ENCODE results near the gene ANKS1B.

The ANKS1B gene

DNA sequence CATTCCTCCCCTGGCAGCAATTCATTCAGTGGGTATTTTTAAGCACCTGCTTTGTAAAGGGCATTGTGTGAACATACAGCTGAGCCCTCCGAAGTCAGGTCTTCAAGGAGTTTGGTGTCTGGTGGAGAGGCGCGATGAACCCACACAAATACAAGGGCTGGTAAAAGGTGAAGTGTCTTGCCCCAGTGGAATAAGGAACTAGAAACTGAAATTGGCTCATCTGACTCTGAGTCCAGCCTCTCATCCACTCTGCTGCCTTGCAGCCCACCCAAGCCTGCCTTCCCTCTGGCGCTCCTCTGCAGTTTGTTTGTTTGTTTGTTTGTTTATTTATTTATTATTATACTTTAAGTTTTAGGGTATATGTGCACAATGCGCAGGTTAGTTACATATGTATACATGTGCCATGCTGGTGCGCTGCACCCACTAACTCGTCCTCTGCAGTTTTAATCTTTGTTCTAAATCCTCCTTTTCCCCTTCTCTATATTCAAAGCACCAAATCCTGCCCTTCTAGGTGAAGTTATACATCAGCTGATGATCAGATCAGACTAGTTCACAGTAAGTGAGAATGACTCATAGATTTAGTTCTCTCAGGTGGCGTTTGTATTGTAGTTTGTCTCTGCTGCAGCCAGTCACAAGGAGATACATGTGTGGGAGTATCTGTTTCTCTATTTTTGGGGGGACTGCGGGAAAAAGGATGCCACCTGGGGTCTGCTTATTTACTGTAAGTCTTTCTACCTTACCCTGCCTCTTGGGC lies 945.2 kb downstream of the ANKS1B start:
- TF ChIP-seq TAF1 (IDR thresholded peaks at IDR 0.05; ENCODE audit: low read depth): no peak
- no peak for TF ChIP-seq CEBPB (IDR thresholded peaks at IDR 0.05)
- TF ChIP-seq CREB1 (IDR thresholded peaks at IDR 0.05; ENCODE audit: low read depth): no peak
- TF ChIP-seq YY1 (IDR thresholded peaks at IDR 0.05; ENCODE audit: low read depth): no peak

DNA sequence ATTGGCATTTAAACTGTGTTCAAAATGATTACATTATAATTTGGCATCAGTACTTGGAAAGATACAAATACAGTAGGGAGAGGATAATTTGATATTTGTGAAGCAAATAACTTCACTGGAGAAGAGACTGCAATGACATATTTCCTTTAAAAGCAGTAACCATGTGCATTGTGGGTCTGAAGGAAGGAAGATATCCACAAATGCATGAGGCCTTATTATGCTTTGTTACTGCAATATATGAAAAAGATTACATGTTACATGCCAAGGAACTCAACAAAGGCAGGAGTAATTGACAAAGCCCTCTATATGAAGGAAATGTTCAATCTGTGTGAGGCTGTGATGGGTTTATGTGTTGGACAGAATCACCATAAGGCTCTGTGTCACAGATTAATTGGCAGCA lies 948.2 kb downstream of the ANKS1B start:
- TF ChIP-seq NFIC (IDR thresholded peaks at IDR 0.05) (no peak), YY1 (IDR thresholded peaks at IDR 0.05; ENCODE audit: low read depth) (no peak), CEBPB (IDR thresholded peaks at IDR 0.05) (no peak), TEAD4 (IDR thresholded peaks at IDR 0.05) (no peak), USF1 (IDR thresholded peaks at IDR 0.05) (no peak)

GRCh38 chr12:99035803-99036202 lies 948.9 kb downstream of the ANKS1B start:
- TF ChIP-seq EP300 (IDR thresholded peaks at IDR 0.05; ENCODE audit: borderline replicate concordance) (no peak), TAF1 (IDR thresholded peaks at IDR 0.05; ENCODE audit: low read depth) (no peak), CREB1 (IDR thresholded peaks at IDR 0.05; ENCODE audit: low read depth) (no peak)

GRCh38 chr12:99029511-99030271 lies 955.0 kb downstream of the ANKS1B start:
- TF ChIP-seq CREB1 (IDR thresholded peaks at IDR 0.05; ENCODE audit: low read depth): no peak
- TF ChIP-seq TEAD4 (IDR thresholded peaks at IDR 0.05): no peak
- TF ChIP-seq MAX (IDR thresholded peaks at IDR 0.05): no peak
- TF ChIP-seq CEBPB (IDR thresholded peaks at IDR 0.05): no peak
- TF ChIP-seq TAF1 (IDR thresholded peaks at IDR 0.05; ENCODE audit: low read depth): no peak
- no peak for TF ChIP-seq ZBTB7A (IDR thresholded peaks at IDR 0.05; ENCODE audit: low read depth)
- no peak for TF ChIP-seq USF1 (IDR thresholded peaks at IDR 0.05)
- no peak for TF ChIP-seq EP300 (IDR thresholded peaks at IDR 0.05; ENCODE audit: borderline replicate concordance)
- TF ChIP-seq, protein P1, sequence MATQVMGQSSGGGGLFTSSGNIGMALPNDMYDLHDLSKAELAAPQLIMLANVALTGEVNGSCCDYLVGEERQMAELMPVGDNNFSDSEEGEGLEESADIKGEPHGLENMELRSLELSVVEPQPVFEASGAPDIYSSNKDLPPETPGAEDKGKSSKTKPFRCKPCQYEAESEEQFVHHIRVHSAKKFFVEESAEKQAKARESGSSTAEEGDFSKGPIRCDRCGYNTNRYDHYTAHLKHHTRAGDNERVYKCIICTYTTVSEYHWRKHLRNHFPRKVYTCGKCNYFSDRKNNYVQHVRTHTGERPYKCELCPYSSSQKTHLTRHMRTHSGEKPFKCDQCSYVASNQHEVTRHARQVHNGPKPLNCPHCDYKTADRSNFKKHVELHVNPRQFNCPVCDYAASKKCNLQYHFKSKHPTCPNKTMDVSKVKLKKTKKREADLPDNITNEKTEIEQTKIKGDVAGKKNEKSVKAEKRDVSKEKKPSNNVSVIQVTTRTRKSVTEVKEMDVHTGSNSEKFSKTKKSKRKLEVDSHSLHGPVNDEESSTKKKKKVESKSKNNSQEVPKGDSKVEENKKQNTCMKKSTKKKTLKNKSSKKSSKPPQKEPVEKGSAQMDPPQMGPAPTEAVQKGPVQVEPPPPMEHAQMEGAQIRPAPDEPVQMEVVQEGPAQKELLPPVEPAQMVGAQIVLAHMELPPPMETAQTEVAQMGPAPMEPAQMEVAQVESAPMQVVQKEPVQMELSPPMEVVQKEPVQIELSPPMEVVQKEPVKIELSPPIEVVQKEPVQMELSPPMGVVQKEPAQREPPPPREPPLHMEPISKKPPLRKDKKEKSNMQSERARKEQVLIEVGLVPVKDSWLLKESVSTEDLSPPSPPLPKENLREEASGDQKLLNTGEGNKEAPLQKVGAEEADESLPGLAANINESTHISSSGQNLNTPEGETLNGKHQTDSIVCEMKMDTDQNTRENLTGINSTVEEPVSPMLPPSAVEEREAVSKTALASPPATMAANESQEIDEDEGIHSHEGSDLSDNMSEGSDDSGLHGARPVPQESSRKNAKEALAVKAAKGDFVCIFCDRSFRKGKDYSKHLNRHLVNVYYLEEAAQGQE (IDR thresholded peaks at IDR 0.05; ENCODE audit: low read depth): no peak
- TF ChIP-seq YY1 (IDR thresholded peaks at IDR 0.05; ENCODE audit: low read depth): no peak

DNA sequence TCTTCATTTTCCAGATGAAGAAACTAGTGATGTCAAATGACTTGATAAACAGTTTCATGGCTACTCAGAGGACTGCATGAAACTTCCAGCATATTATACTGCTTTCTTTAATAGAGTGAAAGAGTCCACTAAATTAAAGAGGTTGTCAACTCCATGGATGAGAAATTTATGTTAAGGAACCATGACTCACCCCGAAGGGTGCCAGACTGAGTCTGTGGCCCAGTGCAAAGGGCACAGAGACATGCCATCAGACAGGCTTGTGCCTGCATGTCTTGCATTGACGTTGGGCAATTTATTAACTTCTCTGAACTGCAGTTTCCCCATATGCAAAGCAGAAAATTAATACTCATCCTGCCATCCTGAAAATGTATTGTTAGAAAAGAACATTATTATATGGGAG lies 957.3 kb downstream of the ANKS1B start:
- TF ChIP-seq, protein P1 (IDR thresholded peaks at IDR 0.05; ENCODE audit: low read depth): no peak
- TF ChIP-seq TAF1 (IDR thresholded peaks at IDR 0.05; ENCODE audit: low read depth) (no peak), MAX (IDR thresholded peaks at IDR 0.05) (no peak)

DNA sequence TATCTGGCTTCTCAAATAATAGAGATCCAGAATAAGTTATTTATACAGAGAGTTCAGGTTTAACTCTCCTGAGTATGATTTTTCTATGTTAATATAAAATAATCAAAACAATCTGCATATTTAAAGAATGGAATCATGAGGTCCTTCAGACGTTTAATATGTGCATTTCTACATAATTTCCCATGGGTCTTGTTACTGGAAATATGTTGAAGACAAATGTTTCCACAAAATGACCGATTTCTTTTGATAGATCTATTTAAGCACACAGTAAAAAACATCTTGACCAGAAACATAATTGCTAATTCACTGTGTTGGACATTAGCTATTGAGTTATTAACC lies 957.7 kb downstream of the ANKS1B start:
- no peak for TF ChIP-seq CREB1 (IDR thresholded peaks at IDR 0.05; ENCODE audit: low read depth)
- TF ChIP-seq EGR1 (IDR thresholded peaks at IDR 0.05): no peak
- TF ChIP-seq FOXM1 (IDR thresholded peaks at IDR 0.05; ENCODE audit: borderline replicate concordance, low read depth): no peak
- TF ChIP-seq USF1 (IDR thresholded peaks at IDR 0.05): no peak
- TF ChIP-seq NFIC (IDR thresholded peaks at IDR 0.05): no peak
- no peak for TF ChIP-seq CEBPB (IDR thresholded peaks at IDR 0.05)
- TF ChIP-seq RAD21 (IDR thresholded peaks at IDR 0.05; ENCODE audit: low read depth): no peak
- no peak for TF ChIP-seq TAF1 (IDR thresholded peaks at IDR 0.05; ENCODE audit: low read depth)
- TF ChIP-seq ZBTB7A (IDR thresholded peaks at IDR 0.05; ENCODE audit: low read depth): no peak
- TF ChIP-seq TCF12 (IDR thresholded peaks at IDR 0.05; ENCODE audit: low read depth): no peak
- TF ChIP-seq, protein P1 (IDR thresholded peaks at IDR 0.05; ENCODE audit: low read depth): no peak
- no peak for TF ChIP-seq YY1 (IDR thresholded peaks at IDR 0.05; ENCODE audit: low read depth)
- no peak for TF ChIP-seq TEAD4 (IDR thresholded peaks at IDR 0.05)
- no peak for TF ChIP-seq EP300 (IDR thresholded peaks at IDR 0.05; ENCODE audit: borderline replicate concordance)
- TF ChIP-seq MAX (IDR thresholded peaks at IDR 0.05): no peak
